GM18909 (cell line): ENCODE results near the gene FDXACB1.

Experiments
- ATAC-seq: cut with Tn5 transposase; IDR thresholded peaks from one replicate; pipeline ENCODE4 v1.9.1; 2021; ENCODE audit warnings: mild to moderate bottlenecking; ENCODE audit not compliant: unreplicated experiment, poor library complexity

FDXACB1 gene

GRCh38 chr11:111846636-111847035, 32.3 kb downstream of the FDXACB1 start:
- ATAC-seq: no peak

- no peak for ATAC-seq
Observed at GRCh38 chr11:111846063-111846462, 32.9 kb downstream of the FDXACB1 start.

- ATAC-seq: no peak
Observed at GRCh38 chr11:111845276-111846028, 33.5 kb downstream of the FDXACB1 start.

GRCh38 chr11:111843661-111844060, 35.3 kb downstream of the FDXACB1 start:
- ATAC-seq: no peak

GRCh38 chr11:111841370-111842053, 37.5 kb downstream of the FDXACB1 start:
- ATAC-seq: peak; percentile 61

- ATAC-seq: no peak
Observed at GRCh38 chr11:111840143-111840542, 38.8 kb downstream of the FDXACB1 start.

GRCh38 chr11:111838054-111838453, 40.9 kb downstream of the FDXACB1 start:
- no peak for ATAC-seq

- no peak for ATAC-seq
Observed at GRCh38 chr11:111837366-111837891, 41.5 kb downstream of the FDXACB1 start.

GRCh38 chr11:111836721-111837120, 42.2 kb downstream of the FDXACB1 start:
- ATAC-seq: peak; percentile 83

GRCh38 chr11:111836162-111836561, 42.8 kb downstream of the FDXACB1 start:
- no peak for ATAC-seq

- ATAC-seq: no peak
Observed at GRCh38 chr11:111835665-111836064, 43.3 kb downstream of the FDXACB1 start.

GRCh38 chr11:111834432-111835163, 44.4 kb downstream of the FDXACB1 start:
- ATAC-seq: no peak

- ATAC-seq: no peak
Observed at GRCh38 chr11:111833524-111833923, 45.4 kb downstream of the FDXACB1 start.

GRCh38 chr11:111829185-111829968, 49.6 kb downstream of the FDXACB1 start:
- ATAC-seq: peak; percentile 75

- no peak for ATAC-seq
Observed at GRCh38 chr11:111826322-111826950, 52.5 kb downstream of the FDXACB1 start.
